ENCODE results near the gene EIF4ENIF1. TPM values are rescaled to one million over a fixed set of nuclear protein-coding genes. Genes with fewer than 3 reads are reported as not detected.
A peak's percentile ranks its signal among the peaks of the same experiment; 100 is the strongest.

EIF4ENIF1 gene
- 10 to 100 TPM; 23.7 to 27.3 (median 25.5) TPM for total RNA-seq (2021; fragmentation: NEBNext Ultra II Directional; extraction: Animal tissue kit (Norgen Biotek cat#: 25700))
- long read RNA-seq, partial matches to known transcripts, result 6 of 9 reads
- long read RNA-seq, other reads (novel, unspliced or antisense), result 3 of 9 reads

- Mint-ChIP-seq H3K4me3 (peak within 1 kb of the TSS; percentile 97), H3K9me3 (no peaks in the 10 kb centered on the region), H3K27ac (peak within 1 kb of the TSS; percentile 98), H3K36me3 (ENCODE audit: low read depth) (peaks cover 4% of the 10 kb centered on the region; the same call in 1 of the 2 replicates), H3K4me1 (ENCODE audit: low read depth) (peaks cover 31% of the 10 kb centered on the region), H3K27me3 (ENCODE audit: insufficient read depth) (peaks cover 1% of the 10 kb centered on the region; the same call in 1 of the 2 replicates)
- TF ChIP-seq, protein P1, sequence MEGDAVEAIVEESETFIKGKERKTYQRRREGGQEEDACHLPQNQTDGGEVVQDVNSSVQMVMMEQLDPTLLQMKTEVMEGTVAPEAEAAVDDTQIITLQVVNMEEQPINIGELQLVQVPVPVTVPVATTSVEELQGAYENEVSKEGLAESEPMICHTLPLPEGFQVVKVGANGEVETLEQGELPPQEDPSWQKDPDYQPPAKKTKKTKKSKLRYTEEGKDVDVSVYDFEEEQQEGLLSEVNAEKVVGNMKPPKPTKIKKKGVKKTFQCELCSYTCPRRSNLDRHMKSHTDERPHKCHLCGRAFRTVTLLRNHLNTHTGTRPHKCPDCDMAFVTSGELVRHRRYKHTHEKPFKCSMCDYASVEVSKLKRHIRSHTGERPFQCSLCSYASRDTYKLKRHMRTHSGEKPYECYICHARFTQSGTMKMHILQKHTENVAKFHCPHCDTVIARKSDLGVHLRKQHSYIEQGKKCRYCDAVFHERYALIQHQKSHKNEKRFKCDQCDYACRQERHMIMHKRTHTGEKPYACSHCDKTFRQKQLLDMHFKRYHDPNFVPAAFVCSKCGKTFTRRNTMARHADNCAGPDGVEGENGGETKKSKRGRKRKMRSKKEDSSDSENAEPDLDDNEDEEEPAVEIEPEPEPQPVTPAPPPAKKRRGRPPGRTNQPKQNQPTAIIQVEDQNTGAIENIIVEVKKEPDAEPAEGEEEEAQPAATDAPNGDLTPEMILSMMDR (IDR thresholded peaks at IDR 0.05), result no peak
- peak; percentile 67 for DNase-seq
Observed at GRCh38 chr22:31489632-31490495, at the start of gene EIF4ENIF1. TSS of gene EIF4ENIF1 (minus strand) at chr22:31489842. CDS start at chr22:31488718, 1,124 bp downstream.

DNA sequence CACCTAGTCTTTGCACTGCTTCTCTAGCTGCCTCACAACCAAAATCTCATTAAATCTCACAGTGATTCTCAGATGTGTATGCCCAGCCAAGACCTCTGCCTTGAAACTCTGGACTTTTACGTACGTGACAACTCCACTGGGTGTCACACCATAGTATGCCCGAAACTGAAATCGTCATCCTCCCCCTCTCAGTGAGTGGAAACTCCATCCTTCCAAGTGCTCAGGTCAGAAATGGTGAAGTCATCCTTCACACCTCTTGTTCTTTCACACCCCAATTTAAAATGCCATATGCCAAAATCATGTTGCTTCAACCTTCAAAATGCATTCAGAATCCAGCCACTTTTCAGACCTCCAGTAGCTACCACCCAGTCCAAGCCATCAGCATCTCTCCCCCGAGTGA is 49.2 kb upstream of the EIF4ENIF1 start:
- peaks cover 2% of the 10 kb centered on the region; the same call in 1 of the 2 replicates for H3K27me3 Mint-ChIP-seq (ENCODE audit: insufficient read depth)
- TF ChIP-seq, protein P1 (IDR thresholded peaks at IDR 0.05), result no peak
- no peak overlapping the region for H3K27ac Mint-ChIP-seq
- no peak overlapping the region for H3K4me3 Mint-ChIP-seq
- H3K4me1 Mint-ChIP-seq (ENCODE audit: low read depth), result 0 out of 2 replicates have a peak, but pooled peaks cover under 1% of the 10 kb centered on the region
- no peaks in the 10 kb centered on the region for H3K9me3 Mint-ChIP-seq
- no peaks in the 10 kb centered on the region for H3K36me3 Mint-ChIP-seq (ENCODE audit: low read depth)
- no peak for DNase-seq

GRCh38 chr22:31537019-31537535 is 47.4 kb upstream of the EIF4ENIF1 start:
- H3K9me3 Mint-ChIP-seq, result no peaks in the 10 kb centered on the region
- peaks cover 6% of the 10 kb centered on the region for H3K4me1 Mint-ChIP-seq (ENCODE audit: low read depth)
- no peak overlapping the region for H3K4me3 Mint-ChIP-seq
- H3K36me3 Mint-ChIP-seq (ENCODE audit: low read depth), result peaks cover 5% of the 10 kb centered on the region; the same call in 1 of the 2 replicates
- H3K27ac Mint-ChIP-seq, result no peak overlapping the region
- peaks cover 2% of the 10 kb centered on the region; the same call in 1 of the 2 replicates for H3K27me3 Mint-ChIP-seq (ENCODE audit: insufficient read depth)
- DNase-seq, result no peak
- TF ChIP-seq, protein P1 (IDR thresholded peaks at IDR 0.05), result no peak

DNA sequence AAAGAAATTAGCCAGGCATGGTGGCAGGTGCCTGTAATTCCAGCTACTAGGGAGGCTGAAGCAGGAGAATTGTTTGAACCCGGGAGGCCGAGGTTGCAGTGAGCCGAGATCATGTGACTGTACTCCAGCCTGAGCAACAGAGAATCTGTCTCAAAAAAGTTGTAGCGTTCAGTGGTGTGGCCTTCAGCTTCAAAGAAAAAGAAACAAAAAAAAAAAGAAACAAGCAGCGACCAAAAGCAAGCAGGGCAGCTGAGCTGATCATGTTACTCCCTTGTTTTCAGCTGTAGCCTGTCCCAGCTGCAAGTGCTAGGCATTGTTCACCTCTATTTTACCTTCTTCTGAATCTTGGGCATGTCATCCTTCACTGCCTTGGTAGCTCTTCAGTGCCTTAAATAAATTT is 43.7 kb upstream of the EIF4ENIF1 start:
- TF ChIP-seq, protein P1 (IDR thresholded peaks at IDR 0.05), result no peak
- Mint-ChIP-seq H3K27me3 (ENCODE audit: insufficient read depth) (peaks cover 2% of the 10 kb centered on the region; the same call in 1 of the 2 replicates), H3K36me3 (ENCODE audit: low read depth) (peaks cover 5% of the 10 kb centered on the region; the same call in 1 of the 2 replicates), H3K27ac (no peak overlapping the region), H3K9me3 (no peaks in the 10 kb centered on the region), H3K4me1 (ENCODE audit: low read depth) (peaks cover 28% of the 10 kb centered on the region), H3K4me3 (no peak overlapping the region)
- DNase-seq, result no peak

- peak; percentile 3 for DNase-seq
- Mint-ChIP-seq H3K4me3 (no peak overlapping the region), H3K4me1 (ENCODE audit: low read depth) (peaks cover 28% of the 10 kb centered on the region), H3K27me3 (ENCODE audit: insufficient read depth) (peaks cover 2% of the 10 kb centered on the region; the same call in 1 of the 2 replicates), H3K27ac (peak overlapping the region; percentile 22; the same call in 1 of the 2 replicates), H3K36me3 (ENCODE audit: low read depth) (peaks cover 5% of the 10 kb centered on the region; the same call in 1 of the 2 replicates), H3K9me3 (no peaks in the 10 kb centered on the region)
- TF ChIP-seq, protein P1 (IDR thresholded peaks at IDR 0.05), result no peak
Observed at GRCh38 chr22:31532060-31532459, 42.4 kb upstream of the EIF4ENIF1 start.
